Astrocyte (in vitro differentiated cells and primary cell): ENCODE data around the gene CACNA1C. TPM values are rescaled to one million over a fixed set of nuclear protein-coding genes. Genes with fewer than 3 reads are reported as not detected.

Experiments
- DNase-seq: peaks from one replicate; pipeline ENCODE4 v3.0.0-alpha.2; 2010; ENCODE audit warnings: low read depth
- FAIRE-seq: peaks from 2 replicates; lab custom pipeline; 2011; peaks lifted over from hg19 to GRCh38; lab: Jason Lieb, UNC
- H2AFZ ChIP-seq: 2 replicates; pipeline ENCODE4 v1.6.0; 2012; ENCODE audit warnings: low read depth, low read length, inconsistent platforms
- H3K27ac ChIP-seq: 2 replicates; pipeline ENCODE4 v1.5.1; 2011; ENCODE audit warnings: low read depth, low read length, inconsistent platforms
- H3K27me3 ChIP-seq: 2 replicates; pipeline ENCODE4 v1.6.0; 2011; ENCODE audit warnings: low read length, inconsistent platforms; ENCODE audit not compliant: insufficient read depth
- H3K36me3 ChIP-seq: 2 replicates; pipeline ENCODE4 v1.5.1; 2011; ENCODE audit warnings: low read length, inconsistent platforms; ENCODE audit not compliant: insufficient read depth
- H3K4me1 ChIP-seq: 2 replicates; pipeline ENCODE4 v1.5.1; 2011; ENCODE audit warnings: low read length, inconsistent platforms; ENCODE audit not compliant: insufficient read depth
- H3K4me2 ChIP-seq: 2 replicates; pipeline ENCODE4 v1.6.0; 2012; ENCODE audit warnings: low read length, inconsistent platforms
- H3K4me3 ChIP-seq: 2 replicates; pipeline ENCODE4 v1.5.1; 2011; ENCODE audit warnings: low read depth, mild to moderate bottlenecking, low read length, inconsistent platforms; ENCODE audit not compliant: insufficient read depth
- H3K79me2 ChIP-seq: 2 replicates; pipeline ENCODE4 v1.6.0; 2012; ENCODE audit warnings: mild to moderate bottlenecking, low read length, inconsistent platforms; ENCODE audit not compliant: insufficient read depth
- H3K9ac ChIP-seq: 2 replicates; pipeline ENCODE4 v1.6.0; 2012; ENCODE audit warnings: mild to moderate bottlenecking, low read length, inconsistent platforms
- H3K9me3 ChIP-seq: 2 replicates; pipeline ENCODE4 v1.5.1; 2012; ENCODE audit warnings: low read depth, mild to moderate bottlenecking, low read length, inconsistent platforms; ENCODE audit not compliant: insufficient read depth
- H4K20me1 ChIP-seq: 2 replicates; pipeline ENCODE4 v1.6.0; 2012; ENCODE audit warnings: low read length, inconsistent platforms; ENCODE audit not compliant: insufficient read depth
- H3K27ac Mint-ChIP-seq: one replicate; pipeline ENCODE4 v1.8.0; 2021; ENCODE audit warnings: mild to moderate bottlenecking, mixed read lengths; ENCODE audit not compliant: unreplicated experiment
- H3K27me3 Mint-ChIP-seq: one replicate; pipeline ENCODE4 v1.8.0; 2021; ENCODE audit warnings: low read depth, mixed read lengths; ENCODE audit not compliant: unreplicated experiment
- H3K36me3 Mint-ChIP-seq: one replicate; pipeline ENCODE4 v1.8.0; 2021; ENCODE audit warnings: low read depth, mixed read lengths; ENCODE audit not compliant: unreplicated experiment
- H3K4me1 Mint-ChIP-seq: one replicate; pipeline ENCODE4 v1.8.0; 2021; ENCODE audit warnings: low read depth, mixed read lengths; ENCODE audit not compliant: unreplicated experiment
- H3K4me3 Mint-ChIP-seq: one replicate; pipeline ENCODE4 v1.8.0; 2021; ENCODE audit warnings: mild to moderate bottlenecking, moderate library complexity, mixed read lengths; ENCODE audit not compliant: unreplicated experiment
- H3K9me3 Mint-ChIP-seq: one replicate; pipeline ENCODE4 v1.8.0; 2021; ENCODE audit warnings: mild to moderate bottlenecking, mixed read lengths; ENCODE audit not compliant: unreplicated experiment
- EZH2 ChIP-seq: IDR thresholded peaks from 2 replicates; pipeline ENCODE4 v1.6.1; 2012; ENCODE audit warnings: mild to moderate bottlenecking, low read length, inconsistent platforms; ENCODE audit not compliant: insufficient read depth
- total RNA-seq: library from RNA; stranded (reverse); gene quantifications from 2 replicates; pipeline ENCODE4 v1.2.1, GENCODE V29; 2021
- TF ChIP-seq, protein P1 (sequence below): IDR thresholded peaks from 2 replicates; pipeline ENCODE4 v1.5.1; 2011; ENCODE audit warnings: low read depth, mild to moderate bottlenecking, inconsistent platforms, low read length, moderate library complexity; ENCODE audit not compliant: insufficient read depth

CACNA1C gene
- total RNA-seq, 1 donor from 2014 or later, result 2.1 TPM

- H3K4me1 Mint-ChIP-seq, result no peaks in the 10 kb centered on the region
- peaks cover 17% of the 10 kb centered on the region for H3K27me3 Mint-ChIP-seq
- H3K9ac ChIP-seq, result no peak overlapping the region
- no peaks in the 10 kb centered on the region for H3K9me3 ChIP-seq
- no peak overlapping the region for H2AFZ ChIP-seq
- no peak overlapping the region for H3K4me2 ChIP-seq
- H3K9me3 Mint-ChIP-seq, result peaks cover 5% of the 10 kb centered on the region
- H3K4me1 ChIP-seq, result no peaks in the 10 kb centered on the region
- no peak overlapping the region for H3K4me3 Mint-ChIP-seq
- H3K79me2 ChIP-seq, result no peaks in the 10 kb centered on the region
- FAIRE-seq (no peak), DNase-seq (no peak)
- no peak overlapping the region for H3K27ac ChIP-seq
- TF ChIP-seq, protein P1, sequence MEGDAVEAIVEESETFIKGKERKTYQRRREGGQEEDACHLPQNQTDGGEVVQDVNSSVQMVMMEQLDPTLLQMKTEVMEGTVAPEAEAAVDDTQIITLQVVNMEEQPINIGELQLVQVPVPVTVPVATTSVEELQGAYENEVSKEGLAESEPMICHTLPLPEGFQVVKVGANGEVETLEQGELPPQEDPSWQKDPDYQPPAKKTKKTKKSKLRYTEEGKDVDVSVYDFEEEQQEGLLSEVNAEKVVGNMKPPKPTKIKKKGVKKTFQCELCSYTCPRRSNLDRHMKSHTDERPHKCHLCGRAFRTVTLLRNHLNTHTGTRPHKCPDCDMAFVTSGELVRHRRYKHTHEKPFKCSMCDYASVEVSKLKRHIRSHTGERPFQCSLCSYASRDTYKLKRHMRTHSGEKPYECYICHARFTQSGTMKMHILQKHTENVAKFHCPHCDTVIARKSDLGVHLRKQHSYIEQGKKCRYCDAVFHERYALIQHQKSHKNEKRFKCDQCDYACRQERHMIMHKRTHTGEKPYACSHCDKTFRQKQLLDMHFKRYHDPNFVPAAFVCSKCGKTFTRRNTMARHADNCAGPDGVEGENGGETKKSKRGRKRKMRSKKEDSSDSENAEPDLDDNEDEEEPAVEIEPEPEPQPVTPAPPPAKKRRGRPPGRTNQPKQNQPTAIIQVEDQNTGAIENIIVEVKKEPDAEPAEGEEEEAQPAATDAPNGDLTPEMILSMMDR, result no peak
- no peak for TF ChIP-seq EZH2
- no peak overlapping the region for H3K27ac Mint-ChIP-seq
- no peaks in the 10 kb centered on the region for H3K36me3 ChIP-seq
- H4K20me1 ChIP-seq, result no peaks in the 10 kb centered on the region
- H3K4me3 ChIP-seq, result no peak overlapping the region
- no peaks in the 10 kb centered on the region for H3K27me3 ChIP-seq
- H3K36me3 Mint-ChIP-seq, result no peaks in the 10 kb centered on the region
Measured at GRCh38 chr12:2277492-2278155, 224.8 kb downstream of the CACNA1C start.

DNA sequence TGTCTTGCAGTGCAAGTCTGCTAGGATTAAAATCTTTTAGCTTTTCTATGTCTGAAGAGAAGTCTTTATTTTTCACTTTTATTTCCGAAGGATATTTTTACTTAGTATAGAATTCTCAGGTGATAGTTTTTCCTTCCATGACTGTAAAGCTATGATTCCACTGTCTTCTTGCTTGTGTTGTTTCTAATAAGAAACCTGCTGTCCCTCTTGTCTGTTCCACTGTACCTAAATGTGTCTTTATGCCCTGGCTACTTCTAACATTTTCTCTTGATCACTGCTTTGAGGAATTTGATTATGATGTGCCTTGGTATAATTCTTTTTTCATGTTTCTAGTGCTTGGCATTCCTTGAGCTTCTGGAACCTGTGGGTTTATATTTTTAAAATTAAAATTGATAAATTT lies 228.7 kb downstream of the CACNA1C start:
- FAIRE-seq (no peak), DNase-seq (no peak)
- no peaks in the 10 kb centered on the region for H4K20me1 ChIP-seq
- H3K4me2 ChIP-seq, result no peak overlapping the region
- no peaks in the 10 kb centered on the region for H3K9me3 Mint-ChIP-seq
- H3K36me3 ChIP-seq, result no peaks in the 10 kb centered on the region
- H3K4me1 Mint-ChIP-seq, result peaks cover 4% of the 10 kb centered on the region
- H2AFZ ChIP-seq, result no peak overlapping the region
- H3K27ac ChIP-seq, result no peak overlapping the region
- peaks cover 19% of the 10 kb centered on the region for H3K4me1 ChIP-seq
- no peaks in the 10 kb centered on the region for H3K9me3 ChIP-seq
- TF ChIP-seq, protein P1, result no peak
- TF ChIP-seq EZH2, result no peak
- peaks cover 26% of the 10 kb centered on the region for H3K27me3 Mint-ChIP-seq
- H3K79me2 ChIP-seq, result no peaks in the 10 kb centered on the region
- H3K36me3 Mint-ChIP-seq, result peaks cover 3% of the 10 kb centered on the region
- no peaks in the 10 kb centered on the region for H3K27me3 ChIP-seq
- H3K9ac ChIP-seq, result no peak overlapping the region
- no peak overlapping the region for H3K27ac Mint-ChIP-seq
- no peak overlapping the region for H3K4me3 ChIP-seq
- H3K4me3 Mint-ChIP-seq, result no peak overlapping the region

- H4K20me1 ChIP-seq, result no peaks in the 10 kb centered on the region
- TF ChIP-seq, protein P1, result no peak
- no peak for TF ChIP-seq EZH2
- no peak overlapping the region for H3K27ac ChIP-seq
- H3K9me3 ChIP-seq, result no peaks in the 10 kb centered on the region
- DNase-seq (no peak), FAIRE-seq (no peak)
- peaks cover 7% of the 10 kb centered on the region for H3K4me1 Mint-ChIP-seq
- no peaks in the 10 kb centered on the region for H3K9me3 Mint-ChIP-seq
- no peaks in the 10 kb centered on the region for H3K36me3 ChIP-seq
- no peak overlapping the region for H3K4me2 ChIP-seq
- H3K36me3 Mint-ChIP-seq, result peaks cover 3% of the 10 kb centered on the region
- H3K79me2 ChIP-seq, result no peaks in the 10 kb centered on the region
- no peak overlapping the region for H3K4me3 Mint-ChIP-seq
- H3K4me1 ChIP-seq, result peaks cover 19% of the 10 kb centered on the region
- no peaks in the 10 kb centered on the region for H3K27me3 ChIP-seq
- no peak overlapping the region for H3K27ac Mint-ChIP-seq
- no peak overlapping the region for H2AFZ ChIP-seq
- H3K4me3 ChIP-seq, result no peak overlapping the region
- H3K27me3 Mint-ChIP-seq, result peaks cover 27% of the 10 kb centered on the region
- H3K9ac ChIP-seq, result no peak overlapping the region
Measured at GRCh38 chr12:2282318-2282717, 229.5 kb downstream of the CACNA1C start.
